Right cardiac atrium (tissue), 5 donors: ENCODE data around the gene IGSF9B. TPM values are rescaled to one million over a fixed set of nuclear protein-coding genes. Genes with fewer than 3 reads are reported as not detected.

Experiments used
- ATAC-seq, 2 donors: fragments of 200-7000 bp; cut with Tn5 transposase; one replicate each; pipeline versions ENCODE4 v1.8.0 to v1.9.1; 2020; ENCODE audit warnings: moderate library complexity in 2 of 2, mild to moderate bottlenecking in 1 of 2
- DNase-seq, 3 donors: peaks; one replicate each; pipeline ENCODE4 v3.0.0-alpha.2; 2020
- H3K27ac ChIP-seq: one replicate; pipeline ENCODE4 v1.5.1; 2013; ENCODE audit warnings: mild to moderate bottlenecking, low read length, control low read depth, moderate library complexity
- H3K27me3 ChIP-seq: one replicate; pipeline ENCODE4 v1.6.1; 2013; ENCODE audit not compliant: control insufficient read depth, insufficient read depth
- H3K4me1 ChIP-seq: one replicate; pipeline ENCODE4 v1.6.1; 2013; ENCODE audit warnings: low read length; ENCODE audit not compliant: control insufficient read depth, insufficient read depth
- H3K4me3 ChIP-seq: one replicate; pipeline ENCODE4 v1.5.1; 2013; ENCODE audit warnings: low read length, control low read depth
- H3K9me3 ChIP-seq: one replicate; pipeline ENCODE4 v1.6.1; 2013; ENCODE audit warnings: low read length; ENCODE audit not compliant: control insufficient read depth
- WGBS: extraction: QIAGEN DNeasy Blood & Tissue Kit; methylation state at CpG from one replicate; pipeline ENCODE4 v1.1.7; 2013; 5-methylcytosine and 5-hydroxymethylcytosine counted together
- intact Hi-C, 4 donors: fragments of 100-400 bp; cut with DNase I; formaldehyde crosslinking; loops; one replicate each; pipeline versions ENCODE4 v1.11.0 to v1.14.0; 2022 to 2023
- polyA plus RNA-seq: library from polyadenylated mRNA; stranded (reverse); fragments of 200-250 nt; gene quantifications from one replicate; pipeline ENCODE4 v1.2.3, GENCODE V29; 2013
- total RNA-seq, 4 donors: library from RNA; stranded (reverse); fragmentation: NEBNext Ultra II Directional; extraction: Animal tissue kit (Norgen Biotek cat#: 25700); gene quantifications; one replicate each; pipeline ENCODE4 v1.2.1, GENCODE V29; 2021
- donor health status: healthy with polysubstance abuse.
- donor health status: DM: no; HTN: yes; CAD: no.
- donor health status: DM: no; HTN: no; CAD: no.
- donor health status: DM: no; HTN: yes; CAD: no; lungs with severe emphysema.
- donor health status: DM: yes; HTN: yes; CAD: no.

The IGSF9B gene
- total and polyA plus RNA-seq, 5 donors: 27.8 to 58.9 (median 53.1) TPM

- no peak for ATAC-seq
- H3K4me1 ChIP-seq: no peaks in the 10 kb centered on the region
- H3K9me3 ChIP-seq: no peaks in the 10 kb centered on the region
- WGBS: 87% methylated on average over 6 of the region's 6 CpGs
- no peaks in the 10 kb centered on the region for H3K27me3 ChIP-seq
- no peak overlapping the region for H3K27ac ChIP-seq
- DNase-seq: no peak
- intact Hi-C loops: no loop called here
- H3K4me3 ChIP-seq: no peak overlapping the region
These were observed 51.8 kb downstream of the IGSF9B start for GRCh38 chr11:133904818-133905515.

GRCh38 chr11:133903875-133904817 is 52.6 kb downstream of the IGSF9B start:
- intact Hi-C loops: no loop called here
- Histone ChIP-seq H3K4me1 (no peaks in the 10 kb centered on the region), H3K4me3 (no peak overlapping the region), H3K9me3 (no peaks in the 10 kb centered on the region), H3K27me3 (no peaks in the 10 kb centered on the region), H3K27ac (no peak overlapping the region)
- no peak for DNase-seq
- no peak for ATAC-seq
- WGBS: 87% methylated on average over 8 of the region's 8 CpGs

- WGBS: 97% methylated on average over 13 of the region's 13 CpGs
- Histone ChIP-seq H3K4me3 (no peak overlapping the region), H3K27me3 (no peaks in the 10 kb centered on the region), H3K27ac (no peak overlapping the region), H3K4me1 (no peaks in the 10 kb centered on the region), H3K9me3 (no peaks in the 10 kb centered on the region)
- ATAC-seq (no peak), DNase-seq (no peak)
- intact Hi-C loops: no loop called here
These were observed 53.7 kb downstream of the IGSF9B start for GRCh38 chr11:133903056-133903455.

GRCh38 chr11:133902506-133902905 is 54.3 kb downstream of the IGSF9B start:
- Histone ChIP-seq H3K4me3 (no peak overlapping the region), H3K27me3 (no peaks in the 10 kb centered on the region), H3K27ac (no peak overlapping the region), H3K9me3 (no peaks in the 10 kb centered on the region), H3K4me1 (no peaks in the 10 kb centered on the region)
- DNase-seq (no peak), ATAC-seq (no peak)
- intact Hi-C loops: no loop called here
- 91% methylated on average over 4 of the region's 4 CpGs for WGBS

GRCh38 chr11:133901999-133902398 is 54.8 kb downstream of the IGSF9B start:
- Histone ChIP-seq H3K4me3 (no peak overlapping the region), H3K9me3 (no peaks in the 10 kb centered on the region), H3K27ac (no peak overlapping the region), H3K4me1 (no peaks in the 10 kb centered on the region), H3K27me3 (no peaks in the 10 kb centered on the region)
- intact Hi-C loops: no loop called here
- ATAC-seq: no peak
- DNase-seq: no peak
- 96% methylated on average over 3 of the region's 3 CpGs for WGBS

GRCh38 chr11:133901316-133901715 is 55.5 kb downstream of the IGSF9B start:
- WGBS: 91% methylated on average over 7 of the region's 7 CpGs
- intact Hi-C loops: no loop called here
- Histone ChIP-seq H3K4me1 (no peaks in the 10 kb centered on the region), H3K27ac (no peak overlapping the region), H3K4me3 (no peak overlapping the region), H3K9me3 (no peaks in the 10 kb centered on the region), H3K27me3 (no peaks in the 10 kb centered on the region)
- DNase-seq: no peak
- ATAC-seq: no peak

- WGBS: 89% methylated on average over 9 of the region's 9 CpGs
- Histone ChIP-seq H3K4me3 (no peak overlapping the region), H3K4me1 (no peaks in the 10 kb centered on the region), H3K27ac (no peak overlapping the region), H3K27me3 (no peaks in the 10 kb centered on the region), H3K9me3 (no peaks in the 10 kb centered on the region)
- ATAC-seq (no peak), DNase-seq (no peak)
- intact Hi-C loops: no loop called here
These were observed 56.3 kb downstream of the IGSF9B start for GRCh38 chr11:133900176-133901105.

- WGBS: 88% methylated on average over 5 of the region's 5 CpGs
- H3K27me3 ChIP-seq: no peaks in the 10 kb centered on the region
- no peak overlapping the region for H3K4me3 ChIP-seq
- intact Hi-C loops: no loop called here
- H3K4me1 ChIP-seq: no peaks in the 10 kb centered on the region
- ATAC-seq (no peak), DNase-seq (no peak)
- no peak overlapping the region for H3K27ac ChIP-seq
- no peaks in the 10 kb centered on the region for H3K9me3 ChIP-seq
These were observed 58.0 kb downstream of the IGSF9B start for GRCh38 chr11:133898770-133899115.

GRCh38 chr11:133898031-133898769 is 58.6 kb downstream of the IGSF9B start:
- ATAC-seq: no peak
- no peak for DNase-seq
- 79% methylated on average over 17 of the region's 17 CpGs for WGBS
- H3K27ac ChIP-seq: no peak overlapping the region
- no peaks in the 10 kb centered on the region for H3K27me3 ChIP-seq
- no peaks in the 10 kb centered on the region for H3K4me1 ChIP-seq
- no peak overlapping the region for H3K4me3 ChIP-seq
- intact Hi-C loops: no loop called here
- H3K9me3 ChIP-seq: no peaks in the 10 kb centered on the region

GRCh38 chr11:133897331-133897650 is 59.5 kb downstream of the IGSF9B start:
- 96% methylated on average over 10 of the region's 10 CpGs for WGBS
- no peaks in the 10 kb centered on the region for H3K9me3 ChIP-seq

More at GRCh38 chr11:133897331-133897650, 59.5 kb downstream of the IGSF9B start:
- ATAC-seq: no peak
- Histone ChIP-seq H3K4me3 (no peak overlapping the region), H3K27me3 (no peaks in the 10 kb centered on the region), H3K4me1 (no peaks in the 10 kb centered on the region), H3K27ac (no peak overlapping the region)
- no peak for DNase-seq
- intact Hi-C loops: no loop called here
